Spleen (tissue), 7 donors: ENCODE results near the gene TRAF3IP3.

Source experiments
- POLR2AphosphoS5 ChIP-seq, 3 donors: sonication (generic); formaldehyde crosslinking; IDR thresholded peaks; one replicate each; pipeline ENCODE4 v1.5.1; 2017; ENCODE audit warnings: antibody characterized with exemption in 3 of 3
- TF ChIP-seq, protein P1 (sequence below), 11 experiments: fragments of 200-600 bp in 7 of 11; fragments of 450-650 bp in 4 of 11; sonication (generic) in 4 of 11; IDR thresholded peaks in 8 of 11; conservative IDR thresholded peaks in 3 of 11; 1 replicate in 7 of 11; 2 replicates in 4 of 11; pipeline versions ENCODE4 v1.4.0 to v1.8.0; 2016 to 2021; ENCODE audit warnings: antibody characterized with exemption in 11 of 11, inconsistent platforms in 4 of 11, mild to moderate bottlenecking in 1 of 11
- donor health status: DM: no; HTN: no; CAD: no; lungs with moderate emphysema.
- donor health status: DM: no; HTN: no; CAD: no.
- donor health status: DM: no; HTN: no; CAD: no.

DNA sequence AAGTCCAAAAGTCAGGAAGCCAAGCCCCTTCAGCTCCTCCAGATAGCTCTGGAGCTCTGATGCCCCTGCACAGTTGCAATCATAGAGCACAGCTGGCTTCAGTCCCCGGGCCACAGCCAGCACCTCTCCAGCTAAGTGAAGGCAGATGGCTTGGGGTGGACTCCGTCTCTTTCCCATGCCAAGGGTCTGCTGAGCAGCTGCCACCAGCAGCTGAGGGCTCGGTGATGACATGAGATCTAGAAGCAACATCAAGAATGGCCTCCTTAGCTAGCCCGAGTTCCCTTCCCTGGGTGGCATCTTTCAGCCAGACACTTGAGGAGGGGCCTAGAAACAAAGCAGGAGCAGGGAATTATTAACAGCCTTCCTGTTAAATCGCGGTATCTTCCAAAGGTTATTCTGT, 27.5 kb downstream of the TRAF3IP3 start:
- peak; percentile 40 to 57 (median 47) for TF ChIP-seq POLR2AphosphoS5 (IDR thresholded peaks at IDR 0.05)
- TF ChIP-seq, protein P1, sequence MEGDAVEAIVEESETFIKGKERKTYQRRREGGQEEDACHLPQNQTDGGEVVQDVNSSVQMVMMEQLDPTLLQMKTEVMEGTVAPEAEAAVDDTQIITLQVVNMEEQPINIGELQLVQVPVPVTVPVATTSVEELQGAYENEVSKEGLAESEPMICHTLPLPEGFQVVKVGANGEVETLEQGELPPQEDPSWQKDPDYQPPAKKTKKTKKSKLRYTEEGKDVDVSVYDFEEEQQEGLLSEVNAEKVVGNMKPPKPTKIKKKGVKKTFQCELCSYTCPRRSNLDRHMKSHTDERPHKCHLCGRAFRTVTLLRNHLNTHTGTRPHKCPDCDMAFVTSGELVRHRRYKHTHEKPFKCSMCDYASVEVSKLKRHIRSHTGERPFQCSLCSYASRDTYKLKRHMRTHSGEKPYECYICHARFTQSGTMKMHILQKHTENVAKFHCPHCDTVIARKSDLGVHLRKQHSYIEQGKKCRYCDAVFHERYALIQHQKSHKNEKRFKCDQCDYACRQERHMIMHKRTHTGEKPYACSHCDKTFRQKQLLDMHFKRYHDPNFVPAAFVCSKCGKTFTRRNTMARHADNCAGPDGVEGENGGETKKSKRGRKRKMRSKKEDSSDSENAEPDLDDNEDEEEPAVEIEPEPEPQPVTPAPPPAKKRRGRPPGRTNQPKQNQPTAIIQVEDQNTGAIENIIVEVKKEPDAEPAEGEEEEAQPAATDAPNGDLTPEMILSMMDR (IDR thresholded peaks at IDR 0.05 in 8 of 11, conservative IDR thresholded peaks at IDR 0.05 in 3 of 11) = no peak
